ENCODE results near the gene SERPINE2.
A peak's percentile ranks its signal among the peaks of the same experiment; 100 is the strongest.

Gene SERPINE2

GRCh38 chr2:224039080-224039769 lies at the start of gene SERPINE2:
SERPINE2 (minus strand) TSS chr2:224039286; CDS start chr2:224001900, 37,386 bp downstream.
- peak; percentile 79 for DNase-seq

- DNase-seq = no peak
These were observed 47.3 kb upstream of the SERPINE2 start for GRCh38 chr2:224086226-224086914.

DNA sequence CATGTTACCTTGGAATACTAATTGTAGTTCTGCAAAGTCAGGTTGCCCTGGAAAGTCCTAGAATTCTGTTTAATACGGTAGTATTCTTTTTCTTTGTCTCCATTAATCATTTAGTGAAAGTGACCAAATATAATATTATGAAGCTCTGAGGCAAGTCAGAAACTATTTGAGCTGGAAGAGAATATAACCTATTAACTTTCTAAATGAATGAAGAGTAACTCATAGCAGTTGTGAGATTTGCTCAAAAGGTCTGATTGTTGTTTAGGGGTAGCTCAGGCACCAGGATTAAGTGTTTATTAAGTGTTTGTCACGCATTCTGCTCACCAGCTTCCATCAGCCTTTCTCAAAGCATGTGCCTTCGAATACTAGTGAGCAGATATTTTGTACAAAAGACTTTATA lies 46.7 kb upstream of the SERPINE2 start:
- no peak for DNase-seq

- no peak for DNase-seq
These were observed 46.2 kb upstream of the SERPINE2 start for GRCh38 chr2:224085246-224085645.

GRCh38 chr2:224084266-224084892 lies 45.3 kb upstream of the SERPINE2 start:
- no peak for DNase-seq

GRCh38 chr2:224083638-224084037 lies 44.6 kb upstream of the SERPINE2 start:
- DNase-seq = no peak

GRCh38 chr2:224078656-224079055 lies 39.6 kb upstream of the SERPINE2 start:
- DNase-seq = no peak

- no peak for DNase-seq
These were observed 38.9 kb upstream of the SERPINE2 start for GRCh38 chr2:224077773-224078507.

- DNase-seq = no peak
These were observed 36.5 kb upstream of the SERPINE2 start for GRCh38 chr2:224075588-224075987.

DNA sequence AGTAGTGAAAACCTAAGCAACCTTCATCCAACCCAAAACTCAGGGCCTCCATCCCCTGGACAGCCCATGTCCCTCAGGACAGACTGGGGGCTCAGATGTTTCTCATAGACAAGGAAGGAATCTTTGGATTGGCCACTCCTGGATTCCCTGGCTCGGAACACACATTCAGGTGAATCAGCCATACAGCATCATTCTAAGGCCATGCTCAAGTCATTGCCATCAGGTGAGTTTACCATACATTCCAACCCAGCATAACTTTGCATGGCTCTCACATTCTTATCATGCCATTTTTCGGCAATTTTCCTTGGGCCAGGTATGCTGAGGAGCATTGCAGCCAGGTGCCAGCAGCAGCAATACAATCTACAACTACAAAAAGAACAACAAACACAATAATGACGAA lies 34.6 kb upstream of the SERPINE2 start:
- no peak for DNase-seq

DNA sequence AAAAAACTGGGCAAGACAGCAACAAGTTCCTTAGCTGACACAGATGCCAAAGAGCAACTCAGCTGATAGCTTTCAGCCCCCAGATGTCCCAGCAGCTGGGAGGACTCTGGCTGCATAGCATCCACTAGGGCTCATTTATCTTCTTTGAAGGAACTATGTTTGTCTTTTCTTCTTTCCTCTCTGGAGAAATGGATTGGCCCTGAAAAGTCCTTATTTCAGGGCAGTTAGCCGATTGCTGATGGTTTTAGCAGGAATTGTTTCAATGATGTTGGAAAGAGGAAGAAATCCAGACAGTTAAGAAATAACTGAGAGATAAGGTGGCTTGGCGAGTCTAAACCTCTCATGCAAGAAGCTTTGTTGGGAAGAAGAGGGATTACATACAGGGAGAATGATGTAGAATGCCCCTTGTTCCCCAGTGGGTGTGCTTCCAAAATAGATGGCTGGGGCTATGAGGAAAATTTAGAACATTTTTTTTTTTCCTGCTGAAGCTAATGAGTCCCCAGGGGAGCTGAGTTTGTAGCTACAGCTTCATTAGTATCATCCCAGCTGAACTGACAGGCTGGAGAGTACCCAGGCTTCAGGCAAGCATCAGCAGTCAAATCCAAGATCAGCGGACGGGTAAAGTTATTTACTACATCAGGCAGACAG lies 33.6 kb upstream of the SERPINE2 start:
- DNase-seq = peak; percentile 66

GRCh38 chr2:224069172-224069571 lies 30.1 kb upstream of the SERPINE2 start:
- DNase-seq = peak; percentile 40

- DNase-seq = no peak
These were observed 24.2 kb upstream of the SERPINE2 start for GRCh38 chr2:224063298-224063648.

GRCh38 chr2:224062481-224063297 lies 23.6 kb upstream of the SERPINE2 start:
- no peak for DNase-seq

DNA sequence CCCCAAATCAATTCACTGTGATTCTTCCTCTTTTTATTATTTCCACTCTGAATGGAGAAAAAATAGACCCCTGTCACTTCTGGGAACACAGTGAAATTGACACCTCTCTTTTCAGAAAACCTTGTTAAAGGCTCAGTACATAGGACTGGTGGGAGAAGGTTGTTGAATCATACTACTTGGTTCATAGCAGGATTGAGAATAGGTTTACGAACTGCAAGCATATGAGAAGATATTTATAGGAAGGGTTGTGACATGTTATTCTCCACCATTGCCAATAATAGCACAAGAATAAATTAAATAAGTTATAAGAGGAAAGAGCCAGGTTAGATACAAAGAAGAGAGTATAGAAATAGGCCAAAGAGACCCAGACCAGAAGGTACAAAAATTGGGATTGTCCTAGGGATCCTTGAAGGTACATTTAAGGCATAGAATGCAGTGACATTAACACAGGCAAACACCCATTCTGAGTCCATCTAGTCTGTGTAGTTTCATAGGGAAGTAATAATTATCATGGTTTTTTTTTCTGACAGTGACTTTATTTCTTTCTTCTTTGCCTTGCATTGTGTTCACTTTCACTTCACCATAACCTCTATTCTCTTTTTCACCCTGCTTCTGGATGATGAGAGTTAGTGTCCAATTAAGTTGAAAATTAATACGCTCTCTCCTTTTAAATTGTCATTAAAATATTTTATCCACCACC lies 21.8 kb upstream of the SERPINE2 start:
- DNase-seq = no peak

DNA sequence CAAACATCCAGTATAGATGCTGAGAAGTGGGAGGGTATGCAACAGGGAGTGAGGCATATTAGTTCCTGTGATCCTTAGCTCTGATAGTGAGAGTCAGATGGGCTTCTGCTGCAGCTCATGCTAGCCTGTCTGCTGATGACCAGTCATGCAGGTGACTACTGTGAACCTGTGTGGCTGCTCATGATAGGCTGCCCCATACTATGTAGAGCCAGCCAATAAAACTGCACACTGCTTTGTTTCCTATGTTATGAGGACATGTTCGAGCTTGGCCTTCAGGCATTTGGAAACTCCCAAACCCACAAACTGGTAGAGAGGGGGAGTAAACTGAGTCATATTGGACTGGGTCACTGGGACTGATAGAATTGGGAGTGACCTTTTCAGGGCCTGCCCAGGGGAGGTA lies 20.1 kb upstream of the SERPINE2 start:
- DNase-seq = no peak

- DNase-seq = no peak
These were observed 19.1 kb upstream of the SERPINE2 start for GRCh38 chr2:224058048-224058775.

GRCh38 chr2:224056889-224057288 lies 17.8 kb upstream of the SERPINE2 start:
- DNase-seq = no peak

DNA sequence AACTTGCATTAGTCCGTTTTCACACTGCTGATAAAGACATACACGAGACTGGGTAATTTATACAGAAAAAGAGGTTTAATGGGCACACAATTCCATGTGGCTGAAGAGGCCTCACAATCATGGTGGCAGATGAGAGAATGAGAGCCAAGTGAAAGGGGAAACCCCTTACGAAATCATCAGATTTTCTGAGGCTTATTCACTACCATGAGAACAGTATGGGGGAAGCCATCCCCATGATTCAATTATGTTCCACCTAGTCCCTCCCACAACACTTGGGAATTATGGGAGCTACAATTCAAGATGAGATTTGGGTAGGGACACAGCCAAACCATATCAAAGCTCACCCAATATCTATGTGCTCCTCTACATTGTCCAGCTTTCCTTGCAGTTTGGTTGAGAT lies 16.0 kb upstream of the SERPINE2 start:
- no peak for DNase-seq

DNA sequence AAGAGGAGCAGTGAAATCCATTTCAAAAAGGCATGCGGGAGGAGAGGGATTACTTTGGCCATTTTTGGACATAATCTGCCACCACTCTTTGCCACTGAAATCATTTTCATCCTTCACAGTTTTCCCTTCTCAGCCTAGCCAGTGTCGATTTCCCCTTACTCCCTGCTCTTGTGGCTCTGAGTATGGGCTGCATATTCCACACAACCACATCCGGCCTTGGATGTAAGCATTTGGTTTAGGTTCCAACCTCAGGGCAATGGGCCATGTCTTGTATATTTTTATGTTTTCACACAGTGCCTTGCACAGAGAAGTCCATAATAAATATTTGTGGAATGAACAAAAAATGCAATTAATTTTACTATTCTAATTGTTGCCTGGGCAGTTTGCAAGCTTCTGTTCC lies 7.7 kb upstream of the SERPINE2 start:
- peak; percentile 43 for DNase-seq
